ENCODE measurements around the gene LOC101059915.

LOC101059915 gene

GRCh38 chrX:71666240-71667223, 814 bp upstream of the LOC101059915 start:
- Mint-ChIP-seq H3K9me3 (peaks cover 62% of the 10 kb centered on the region), H3K27ac (no peak overlapping the region), H3K4me1 (no peaks in the 10 kb centered on the region), H3K4me3 (no peak overlapping the region), H3K36me3 (ENCODE audit: low read depth) (no peaks in the 10 kb centered on the region), H3K27me3 (ENCODE audit: insufficient read depth) (peaks cover 2% of the 10 kb centered on the region)
- H3K4me1 ChIP-seq (ENCODE audit: control insufficient read depth, insufficient read depth, low read length), result no peaks in the 10 kb centered on the region
- H3K9me3 ChIP-seq (ENCODE audit: control insufficient read depth, low read length), result no peaks in the 10 kb centered on the region
- no peak overlapping the region for H3K9ac ChIP-seq (ENCODE audit: extremely low read depth, low read length, poor library complexity, severe bottlenecking)
- no peaks in the 10 kb centered on the region for H3K36me3 ChIP-seq (ENCODE audit: control insufficient read depth, insufficient read depth, low read length)
- no peak for DNase-seq
- H3K27me3 ChIP-seq (ENCODE audit: control insufficient read depth, insufficient read depth, low read length, poor library complexity, severe bottlenecking), result no peaks in the 10 kb centered on the region
- TF ChIP-seq, protein P1, sequence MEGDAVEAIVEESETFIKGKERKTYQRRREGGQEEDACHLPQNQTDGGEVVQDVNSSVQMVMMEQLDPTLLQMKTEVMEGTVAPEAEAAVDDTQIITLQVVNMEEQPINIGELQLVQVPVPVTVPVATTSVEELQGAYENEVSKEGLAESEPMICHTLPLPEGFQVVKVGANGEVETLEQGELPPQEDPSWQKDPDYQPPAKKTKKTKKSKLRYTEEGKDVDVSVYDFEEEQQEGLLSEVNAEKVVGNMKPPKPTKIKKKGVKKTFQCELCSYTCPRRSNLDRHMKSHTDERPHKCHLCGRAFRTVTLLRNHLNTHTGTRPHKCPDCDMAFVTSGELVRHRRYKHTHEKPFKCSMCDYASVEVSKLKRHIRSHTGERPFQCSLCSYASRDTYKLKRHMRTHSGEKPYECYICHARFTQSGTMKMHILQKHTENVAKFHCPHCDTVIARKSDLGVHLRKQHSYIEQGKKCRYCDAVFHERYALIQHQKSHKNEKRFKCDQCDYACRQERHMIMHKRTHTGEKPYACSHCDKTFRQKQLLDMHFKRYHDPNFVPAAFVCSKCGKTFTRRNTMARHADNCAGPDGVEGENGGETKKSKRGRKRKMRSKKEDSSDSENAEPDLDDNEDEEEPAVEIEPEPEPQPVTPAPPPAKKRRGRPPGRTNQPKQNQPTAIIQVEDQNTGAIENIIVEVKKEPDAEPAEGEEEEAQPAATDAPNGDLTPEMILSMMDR (conservative IDR thresholded peaks at IDR 0.05), result no peak
- no peak overlapping the region for H3K27ac ChIP-seq (ENCODE audit: low read depth, low read length)
- 92 to 94% methylated on average over 19 to 46 of the region's 48 CpGs for WGBS, 2 experiments (ENCODE audit: insufficient coverage in 1 of 2, insufficient read length in 1 of 2)
- no peak overlapping the region for H3K4me3 ChIP-seq (ENCODE audit: low read length)

- TF ChIP-seq, protein P1 (conservative IDR thresholded peaks at IDR 0.05), result no peak
- H3K4me3 Mint-ChIP-seq, result no peak overlapping the region
- H3K27ac Mint-ChIP-seq, result no peak overlapping the region
- H3K27me3 Mint-ChIP-seq (ENCODE audit: insufficient read depth), result peaks cover 2% of the 10 kb centered on the region
- H3K9me3 Mint-ChIP-seq, result peaks cover 67% of the 10 kb centered on the region
- H3K4me3 ChIP-seq (ENCODE audit: low read length), result no peak overlapping the region
- H3K4me1 Mint-ChIP-seq, result no peaks in the 10 kb centered on the region
- DNase-seq, result no peak
- H3K9ac ChIP-seq (ENCODE audit: extremely low read depth, low read length, poor library complexity, severe bottlenecking), result no peak overlapping the region
- no peaks in the 10 kb centered on the region for H3K36me3 Mint-ChIP-seq (ENCODE audit: low read depth)
- no peak overlapping the region for H3K27ac ChIP-seq (ENCODE audit: low read depth, low read length)
- WGBS, 2 experiments (ENCODE audit: insufficient coverage in 1 of 2, insufficient read length in 1 of 2), result 94 to 95% methylated on average over 8 to 16 of the region's 16 CpGs
- H3K27me3 ChIP-seq (ENCODE audit: control insufficient read depth, insufficient read depth, low read length, poor library complexity, severe bottlenecking), result no peaks in the 10 kb centered on the region
- no peaks in the 10 kb centered on the region for H3K9me3 ChIP-seq (ENCODE audit: control insufficient read depth, low read length)
- no peaks in the 10 kb centered on the region for H3K4me1 ChIP-seq (ENCODE audit: control insufficient read depth, insufficient read depth, low read length)
- H3K36me3 ChIP-seq (ENCODE audit: control insufficient read depth, insufficient read depth, low read length), result no peaks in the 10 kb centered on the region
These were observed 876 bp downstream of the LOC101059915 start for GRCh38 chrX:71668248-71668595.

- Mint-ChIP-seq H3K4me3 (no peak overlapping the region), H3K9me3 (peaks cover 72% of the 10 kb centered on the region), H3K4me1 (no peaks in the 10 kb centered on the region), H3K27ac (no peak overlapping the region), H3K27me3 (ENCODE audit: insufficient read depth) (peaks cover 2% of the 10 kb centered on the region), H3K36me3 (ENCODE audit: low read depth) (no peaks in the 10 kb centered on the region)
- Histone ChIP-seq H3K9me3 (ENCODE audit: control insufficient read depth, low read length) (no peaks in the 10 kb centered on the region), H3K9ac (ENCODE audit: extremely low read depth, low read length, poor library complexity, severe bottlenecking) (no peak overlapping the region), H3K4me3 (ENCODE audit: low read length) (no peak overlapping the region), H3K36me3 (ENCODE audit: control insufficient read depth, insufficient read depth, low read length) (no peaks in the 10 kb centered on the region), H3K27ac (ENCODE audit: low read depth, low read length) (no peak overlapping the region), H3K27me3 (ENCODE audit: control insufficient read depth, insufficient read depth, low read length, poor library complexity, severe bottlenecking) (no peaks in the 10 kb centered on the region), H3K4me1 (ENCODE audit: control insufficient read depth, insufficient read depth, low read length) (no peaks in the 10 kb centered on the region)
- DNase-seq, result no peak
- TF ChIP-seq, protein P1 (conservative IDR thresholded peaks at IDR 0.05), result no peak
- WGBS, 2 experiments (ENCODE audit: insufficient coverage in 1 of 2, insufficient read length in 1 of 2), result 84% methylated on average over 13 of the region's 13 CpGs; no CpG with 5 or more reads in 1 of the 2 experiments
These were observed 2.1 kb downstream of the LOC101059915 start for GRCh38 chrX:71669492-71669891.
